ENCODE measurements around the gene NRBP1. TPM values are rescaled to one million over a fixed set of nuclear protein-coding genes. Genes with fewer than 3 reads are reported as not detected.

Gene NRBP1
- total and polyA plus RNA-seq, 9 of the 15 experiments (the other 6 are each of a cell fraction or from before 2014, with no cell fraction given): 2.9 to 84.5 (median 36.9) TPM

- 0 out of 4 replicates have a peak, but pooled peaks of 1 of the 2 experiments have one; percentile 17 for TF ChIP-seq ZMIZ1 (IDR thresholded peaks at IDR 0.05; ENCODE audit: low read depth in 2 of 2, low read length in 2 of 2)
- TF ChIP-seq RREB1 (CRISPR knock-in tag; IDR thresholded peaks at IDR 0.05): 0 out of 2 replicates have a peak, but pooled peaks have one; percentile 37
- TF ChIP-seq PPARD (CRISPR knock-in tag; IDR thresholded peaks at IDR 0.05): no peak
- TF ChIP-seq SRSF3 (IDR thresholded peaks at IDR 0.05; ENCODE audit: insufficient read depth, low read length): no peak
- no peak for TF ChIP-seq ZNF324 (CRISPR knock-in tag; IDR thresholded peaks at IDR 0.05)
- TF ChIP-seq EP300 (IDR thresholded peaks at IDR 0.05; ENCODE audit: low read length): 0 out of 2 replicates have a peak, but pooled peaks have one; percentile 5
- TF ChIP-seq SMAD4 (CRISPR knock-in tag; conservative IDR thresholded peaks at IDR 0.05): peak; percentile 59
- no peak for TF ChIP-seq ZNF134 (CRISPR knock-in tag; conservative IDR thresholded peaks at IDR 0.05)
- peak; percentile 57 for TF ChIP-seq C11orf30 (IDR thresholded peaks at IDR 0.05; ENCODE audit: low read depth)
- TF ChIP-seq RBBP5 (IDR thresholded peaks at IDR 0.05; ENCODE audit: borderline replicate concordance, insufficient read depth, low read length, poor library complexity, severe bottlenecking): peak; percentile 51
- 0 out of 2 replicates have a peak, but pooled peaks have one; percentile 25 for TF ChIP-seq RUNX1 (IDR thresholded peaks at IDR 0.05; ENCODE audit: low read depth)
- TF ChIP-seq XRCC3 (IDR thresholded peaks at IDR 0.05): no peak
- TF ChIP-seq SFPQ (IDR thresholded peaks at IDR 0.05; ENCODE audit: low read depth, low read length): no peak
Observed at GRCh38 chr2:27380626-27381545, 47.5 kb upstream of the NRBP1 start, which contains the start of gene ZNF513 (continued).

Data from K562 (cell line).